ENCODE measurements around the gene OR5C1. TPM values are rescaled to one million over a fixed set of nuclear protein-coding genes. Genes with fewer than 3 reads are reported as not detected.
"Not testable (repeated sequence)": the region's sequence is repeated elsewhere in the genome, so short reads cannot be mapped to it uniquely, and the experiment has no call there.

Gene OR5C1
- total RNA-seq, 2 donors from 2014 or later = not detected

DNA sequence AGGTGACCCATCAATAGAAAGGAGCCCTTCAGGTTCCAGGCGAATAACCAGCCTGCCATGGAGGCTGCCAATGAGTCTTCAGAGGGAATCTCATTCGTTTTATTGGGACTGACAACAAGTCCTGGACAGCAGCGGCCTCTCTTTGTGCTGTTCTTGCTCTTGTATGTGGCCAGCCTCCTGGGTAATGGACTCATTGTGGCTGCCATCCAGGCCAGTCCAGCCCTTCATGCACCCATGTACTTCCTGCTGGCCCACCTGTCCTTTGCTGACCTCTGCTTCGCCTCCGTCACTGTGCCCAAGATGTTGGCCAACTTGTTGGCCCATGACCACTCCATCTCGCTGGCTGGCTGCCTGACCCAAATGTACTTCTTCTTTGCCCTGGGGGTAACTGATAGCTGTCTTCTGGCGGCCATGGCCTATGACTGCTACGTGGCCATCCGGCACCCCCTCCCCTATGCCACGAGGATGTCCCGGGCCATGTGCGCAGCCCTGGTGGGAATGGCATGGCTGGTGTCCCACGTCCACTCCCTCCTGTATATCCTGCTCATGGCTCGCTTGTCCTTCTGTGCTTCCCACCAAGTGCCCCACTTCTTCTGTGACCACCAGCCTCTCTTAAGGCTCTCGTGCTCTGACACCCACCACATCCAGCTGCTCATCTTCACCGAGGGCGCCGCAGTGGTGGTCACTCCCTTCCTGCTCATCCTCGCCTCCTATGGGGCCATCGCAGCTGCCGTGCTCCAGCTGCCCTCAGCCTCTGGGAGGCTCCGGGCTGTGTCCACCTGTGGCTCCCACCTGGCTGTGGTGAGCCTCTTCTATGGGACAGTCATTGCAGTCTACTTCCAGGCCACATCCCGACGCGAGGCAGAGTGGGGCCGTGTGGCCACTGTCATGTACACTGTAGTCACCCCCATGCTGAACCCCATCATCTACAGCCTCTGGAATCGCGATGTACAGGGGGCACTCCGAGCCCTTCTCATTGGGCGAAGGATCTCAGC is 11.6 kb downstream of the OR5C1 start, which contains the start of gene OR1K1:
Gene OR1K1 (plus strand): TSS at position 58 of the 995 bp plus-strand sequence. CDS start 0 bp downstream, at position 58.
- Histone ChIP-seq H3K9ac (ENCODE audit: low read depth in 2 of 2, low read length in 2 of 2) (no peak within 1 kb of the TSS), H3K4me3 (no peak within 1 kb of the TSS), H3K27me3 (no peaks in the 10 kb centered on the region), H3K36me3 (no peaks in the 10 kb centered on the region), H3K9me3 (no peaks in the 10 kb centered on the region), H3K27ac (no peak within 1 kb of the TSS), H3K4me1 (no peaks in the 10 kb centered on the region)
- no peak for TF ChIP-seq CTCF (IDR thresholded peaks at IDR 0.05)
- intact Hi-C loops (cut with DNase I) = loop anchor here (10.0 kb wide), 1 partner anchor 676 kb away; no protein-coding TSS in a partner anchor
- DNase-seq = no peak

- intact Hi-C loops (cut with DNase I) = loop anchor here (10.0 kb wide), 1 partner anchor 682 kb away; no protein-coding TSS in a partner anchor
- no peak for TF ChIP-seq CTCF (IDR thresholded peaks at IDR 0.05)
- no peak overlapping the region for H3K27ac ChIP-seq
These were observed 17.9 kb downstream of the OR5C1 start for GRCh38 chr9:122806661-122807060.

DNA sequence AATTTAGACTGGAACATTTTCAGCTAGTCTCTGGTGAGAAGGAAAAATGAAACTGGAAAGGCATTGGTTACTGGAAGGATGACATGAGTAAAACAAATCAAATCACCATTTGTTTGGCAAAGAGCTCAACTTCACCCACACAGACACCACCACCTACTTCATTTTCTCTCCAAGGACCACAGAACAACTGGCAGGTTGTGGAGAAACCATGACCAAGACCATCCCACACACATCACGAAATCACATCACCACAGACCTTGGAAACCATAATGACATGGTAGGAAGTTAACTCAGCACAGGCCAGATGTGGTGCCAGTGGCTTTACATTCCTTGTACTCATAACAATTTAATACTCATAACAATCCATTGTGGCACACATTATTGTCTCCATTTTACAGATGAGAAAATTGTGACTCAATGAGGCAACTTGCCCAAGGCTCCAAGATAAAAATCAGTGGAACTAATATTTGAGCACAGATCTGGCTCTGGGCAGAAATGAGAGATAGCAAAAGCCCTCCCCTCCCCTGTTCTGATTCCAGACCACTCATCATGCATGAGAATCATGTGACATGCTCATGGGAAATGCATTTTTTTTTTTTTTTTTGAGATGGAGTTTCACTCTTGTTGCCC is 18.7 kb downstream of the OR5C1 start:
- Histone ChIP-seq H3K36me3 (no peaks in the 10 kb centered on the region), H3K9ac (ENCODE audit: low read depth in 2 of 2, low read length in 2 of 2) (no peak overlapping the region), H3K4me1 (no peaks in the 10 kb centered on the region), H3K4me3 (no peak overlapping the region), H3K9me3 (no peaks in the 10 kb centered on the region), H3K27ac (no peak overlapping the region), H3K27me3 (no peaks in the 10 kb centered on the region)
- TF ChIP-seq CTCF (IDR thresholded peaks at IDR 0.05) = no peak
- no peak for DNase-seq
- intact Hi-C loops (cut with DNase I) = loop anchor here (10.0 kb wide), 1 partner anchor 683 kb away; no protein-coding TSS in a partner anchor

More at GRCh38 chr9:122806661-122807060, 17.9 kb downstream of the OR5C1 start:
- Histone ChIP-seq H3K4me3 (no peak overlapping the region), H3K9ac (ENCODE audit: low read depth in 2 of 2, low read length in 2 of 2) (no peak overlapping the region), H3K27me3 (no peaks in the 10 kb centered on the region), H3K36me3 (no peaks in the 10 kb centered on the region), H3K9me3 (no peaks in the 10 kb centered on the region), H3K4me1 (no peaks in the 10 kb centered on the region)
- no peak for DNase-seq

DNA sequence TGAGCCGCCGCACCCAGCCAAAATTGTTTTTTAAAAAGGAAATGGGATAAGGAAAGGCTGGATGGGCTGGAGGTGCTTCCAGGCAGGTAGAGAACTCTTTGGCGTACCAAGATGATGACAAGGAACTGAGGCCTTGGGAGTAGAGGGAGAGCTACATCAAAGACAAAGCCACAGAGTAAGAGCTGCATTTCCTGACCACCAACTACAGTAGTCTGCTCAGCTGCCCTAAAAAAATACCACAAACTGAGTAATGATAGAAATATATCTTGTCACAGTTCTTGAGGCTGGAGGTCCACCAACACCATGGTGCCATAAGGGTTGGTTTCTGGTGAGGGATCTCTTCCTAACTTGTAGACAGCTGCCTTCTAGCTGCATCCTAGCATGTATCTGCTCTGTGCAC is 19.4 kb downstream of the OR5C1 start:
- Histone ChIP-seq H3K9me3 (no peaks in the 10 kb centered on the region), H3K36me3 (no peaks in the 10 kb centered on the region), H3K27ac (no peak overlapping the region), H3K9ac (ENCODE audit: low read depth in 2 of 2, low read length in 2 of 2) (no peak overlapping the region), H3K27me3 (no peaks in the 10 kb centered on the region), H3K4me3 (no peak overlapping the region), H3K4me1 (no peaks in the 10 kb centered on the region)
- TF ChIP-seq CTCF (IDR thresholded peaks at IDR 0.05) = no peak
- DNase-seq = no peak
- intact Hi-C loops (cut with DNase I) = loop anchor here (10.0 kb wide), 1 partner anchor 683 kb away; no protein-coding TSS in a partner anchor

- intact Hi-C loops (cut with DNase I) = loop anchor here (10.0 kb wide), 1 partner anchor 684 kb away; no protein-coding TSS in a partner anchor
- H3K27ac ChIP-seq; H3K27me3 ChIP-seq; H3K9ac ChIP-seq (ENCODE audit: low read depth in 2 of 2, low read length in 2 of 2); H3K36me3 ChIP-seq; H3K9me3 ChIP-seq; H3K4me1 ChIP-seq; H3K4me3 ChIP-seq; DNase-seq: not testable (repeated sequence)
These were observed 20.5 kb downstream of the OR5C1 start for GRCh38 chr9:122809261-122809660.
